Mesodermal cell (in vitro differentiated cells): ENCODE measurements around the gene DNAH5.

Experiments
- H3K27ac ChIP-seq: 2 replicates; pipeline ENCODE4 v1.7.0; 2013; ENCODE audit warnings: mild to moderate bottlenecking, low read depth, low read length, moderate library complexity; ENCODE audit not compliant: severe bottlenecking
- H3K36me3 ChIP-seq: 2 replicates; pipeline ENCODE4 v1.7.1; 2013; ENCODE audit warnings: mild to moderate bottlenecking, low read length, moderate library complexity; ENCODE audit not compliant: control insufficient read depth, insufficient read depth
- H3K4me1 ChIP-seq: one replicate; pipeline ENCODE4 v1.7.1; 2013; ENCODE audit warnings: mild to moderate bottlenecking, low read length; ENCODE audit not compliant: insufficient read depth, control insufficient read depth, poor library complexity, severe bottlenecking
- H3K4me3 ChIP-seq: 2 replicates; pipeline ENCODE4 v1.7.0; 2013; ENCODE audit warnings: low read length, control low read depth, mild to moderate bottlenecking; ENCODE audit not compliant: insufficient read depth, poor library complexity, severe bottlenecking; ENCODE audit errors: extremely low read depth
- H3K9me3 ChIP-seq: 2 replicates; pipeline ENCODE4 v1.7.1; 2013; ENCODE audit warnings: mild to moderate bottlenecking, low read length, moderate library complexity; ENCODE audit not compliant: control insufficient read depth
- WGBS, 2 experiments: methylation state at CpG; one replicate each; pipeline ENCODE4 v1.1.5; 2013; ENCODE audit warnings: missing lambda C conversion rate in 2 of 2; ENCODE audit not compliant: insufficient coverage in 2 of 2; 5-methylcytosine and 5-hydroxymethylcytosine counted together

The DNAH5 gene

GRCh38 chr5:13783726-13784125, 160.8 kb downstream of the DNAH5 start:
- Histone ChIP-seq H3K4me3 (no peak overlapping the region), H3K9me3 (no peaks in the 10 kb centered on the region), H3K36me3 (no peaks in the 10 kb centered on the region), H3K4me1 (no peaks in the 10 kb centered on the region), H3K27ac (no peak overlapping the region)
- 84 to 97% methylated on average over 3 to 10 of the region's 10 CpGs for WGBS, 2 experiments

- no CpG with 5 or more reads among the region's 1 CpG for WGBS, 2 experiments
- Histone ChIP-seq H3K4me3 (no peak overlapping the region), H3K36me3 (no peaks in the 10 kb centered on the region), H3K9me3 (no peaks in the 10 kb centered on the region), H3K27ac (no peak overlapping the region), H3K4me1 (no peaks in the 10 kb centered on the region)
Measured at GRCh38 chr5:13780081-13780480, 164.4 kb downstream of the DNAH5 start.

GRCh38 chr5:13773649-13774048, 170.8 kb downstream of the DNAH5 start:
- no peaks in the 10 kb centered on the region for H3K9me3 ChIP-seq
- no peak overlapping the region for H3K27ac ChIP-seq
- H3K36me3 ChIP-seq, result no peaks in the 10 kb centered on the region
- WGBS, 2 experiments, result 92 to 95% methylated on average over 2 of the region's 2 CpGs
- no peaks in the 10 kb centered on the region for H3K4me1 ChIP-seq
- H3K4me3 ChIP-seq, result no peak overlapping the region

- Histone ChIP-seq H3K4me3 (no peak overlapping the region), H3K36me3 (no peaks in the 10 kb centered on the region), H3K9me3 (no peaks in the 10 kb centered on the region), H3K4me1 (no peaks in the 10 kb centered on the region), H3K27ac (no peak overlapping the region)
- no CpG with 5 or more reads among the region's 1 CpG for WGBS, 2 experiments
Measured at GRCh38 chr5:13771011-13771571, 173.4 kb downstream of the DNAH5 start.

GRCh38 chr5:13766236-13766635, 178.3 kb downstream of the DNAH5 start:
- no peak overlapping the region for H3K4me3 ChIP-seq
- no peak overlapping the region for H3K27ac ChIP-seq
- 60 to 100% methylated on average over 1 of the region's 3 CpGs for WGBS, 2 experiments
- H3K36me3 ChIP-seq, result no peaks in the 10 kb centered on the region
- no peaks in the 10 kb centered on the region for H3K9me3 ChIP-seq
- no peaks in the 10 kb centered on the region for H3K4me1 ChIP-seq

- Histone ChIP-seq H3K4me1 (no peaks in the 10 kb centered on the region), H3K9me3 (no peaks in the 10 kb centered on the region), H3K36me3 (no peaks in the 10 kb centered on the region), H3K27ac (no peak overlapping the region), H3K4me3 (no peak overlapping the region)
- WGBS, 2 experiments, result 78 to 100% methylated on average over 1 to 2 of the region's 3 CpGs
Measured at GRCh38 chr5:13763719-13764118, 180.8 kb downstream of the DNAH5 start.

GRCh38 chr5:13749766-13750165, 194.7 kb downstream of the DNAH5 start:
- Histone ChIP-seq H3K36me3 (no peaks in the 10 kb centered on the region), H3K27ac (no peak overlapping the region), H3K4me3 (no peak overlapping the region), H3K4me1 (peaks cover 12% of the 10 kb centered on the region), H3K9me3 (no peaks in the 10 kb centered on the region)
- 72 to 74% methylated on average over 5 to 6 of the region's 6 CpGs for WGBS, 2 experiments

GRCh38 chr5:13746026-13746425, 198.5 kb downstream of the DNAH5 start:
- H3K27ac ChIP-seq, result peak overlapping the region; percentile 32
- no peak overlapping the region for H3K4me3 ChIP-seq
- H3K36me3 ChIP-seq, result no peaks in the 10 kb centered on the region
- no peaks in the 10 kb centered on the region for H3K9me3 ChIP-seq
- peaks cover 12% of the 10 kb centered on the region for H3K4me1 ChIP-seq

- H3K9me3 ChIP-seq, result no peaks in the 10 kb centered on the region
- H3K4me1 ChIP-seq, result peaks cover 12% of the 10 kb centered on the region
- H3K4me3 ChIP-seq, result no peak overlapping the region
- peak overlapping the region; percentile 73 for H3K27ac ChIP-seq
- H3K36me3 ChIP-seq, result no peaks in the 10 kb centered on the region
- 56 to 63% methylated on average over 2 of the region's 3 CpGs for WGBS, 2 experiments
Measured at GRCh38 chr5:13745508-13745907, 199.0 kb downstream of the DNAH5 start.

GRCh38 chr5:13740471-13740870, 204.0 kb downstream of the DNAH5 start:
- Histone ChIP-seq H3K4me3 (no peak overlapping the region), H3K4me1 (peaks cover 7% of the 10 kb centered on the region), H3K27ac (no peak overlapping the region), H3K9me3 (no peaks in the 10 kb centered on the region), H3K36me3 (no peaks in the 10 kb centered on the region)
- 92% methylated on average over 1 of the region's 2 CpGs; no CpG with 5 or more reads in 1 of the 2 experiments for WGBS, 2 experiments

- no peak overlapping the region for H3K27ac ChIP-seq
- no peaks in the 10 kb centered on the region for H3K36me3 ChIP-seq
- 96 to 100% methylated on average over 1 to 4 of the region's 5 CpGs for WGBS, 2 experiments
- no peak overlapping the region for H3K4me3 ChIP-seq
- no peaks in the 10 kb centered on the region for H3K4me1 ChIP-seq
- no peaks in the 10 kb centered on the region for H3K9me3 ChIP-seq
Measured at GRCh38 chr5:13739479-13739878, 205.0 kb downstream of the DNAH5 start.
